H9 (cell line): ENCODE results near the gene ARAP2. TPM values are rescaled to one million over a fixed set of nuclear protein-coding genes. Genes with fewer than 3 reads are reported as not detected.

Source experiments
- DNase-seq: peaks from one replicate; pipeline ENCODE4 v3.0.0-alpha.2; 2017
- H2AFZ ChIP-seq: one replicate; pipeline ENCODE4 v1.6.1; 2013; ENCODE audit warnings: mild to moderate bottlenecking, low read length, control low read depth, moderate library complexity
- H2AK5ac ChIP-seq: 2 replicates; pipeline ENCODE4 v1.6.1; 2013; ENCODE audit warnings: low read length, control low read depth, mixed read lengths; ENCODE audit not compliant: insufficient read length
- H2BK120ac ChIP-seq: one replicate; pipeline ENCODE4 v1.6.1; 2013; ENCODE audit warnings: low read depth, mild to moderate bottlenecking, low read length, control low read depth, inconsistent platforms; ENCODE audit not compliant: poor library complexity, severe bottlenecking
- H2BK12ac ChIP-seq: 2 replicates; pipeline ENCODE4 v1.6.1; 2013; ENCODE audit warnings: low read length, control low read depth, mixed read lengths, low read depth; ENCODE audit not compliant: insufficient read length
- H2BK15ac ChIP-seq: 2 replicates; pipeline ENCODE4 v1.6.1; 2013; ENCODE audit warnings: low read depth, low read length, control low read depth
- H2BK20ac ChIP-seq: one replicate; pipeline ENCODE4 v1.6.1; 2013; ENCODE audit warnings: low read depth, mild to moderate bottlenecking, low read length, control low read depth, inconsistent platforms; ENCODE audit not compliant: poor library complexity, severe bottlenecking
- H2BK5ac ChIP-seq: 2 replicates; pipeline ENCODE4 v1.6.1; 2013; ENCODE audit warnings: low read length, control low read depth, mixed read lengths; ENCODE audit not compliant: insufficient read length
- H3K14ac ChIP-seq: 2 replicates; pipeline ENCODE4 v1.6.1; 2013; ENCODE audit warnings: low read length, control low read depth; ENCODE audit not compliant: insufficient read depth
- H3K18ac ChIP-seq: 2 replicates; pipeline ENCODE4 v1.6.1; 2013; ENCODE audit warnings: low read depth, mild to moderate bottlenecking, mixed read lengths, low read length, control low read depth; ENCODE audit not compliant: insufficient read length
- H3K23ac ChIP-seq: 2 replicates; pipeline ENCODE4 v1.6.1; 2013; ENCODE audit warnings: low read length, control low read depth, mixed read lengths, low read depth; ENCODE audit not compliant: insufficient read length
- H3K23me2 ChIP-seq: 2 replicates; pipeline ENCODE4 v1.6.1; 2013; ENCODE audit warnings: low read depth, mild to moderate bottlenecking, mixed read lengths, low read length, control low read depth; ENCODE audit not compliant: insufficient read length, poor library complexity, severe bottlenecking
- H3K27ac ChIP-seq: 2 replicates; pipeline ENCODE4 v1.5.1; 2013; ENCODE audit warnings: low read length, control low read depth, mixed read lengths, low read depth; ENCODE audit not compliant: insufficient read length
- H3K27me3 ChIP-seq: 2 replicates; pipeline ENCODE4 v1.6.1; 2013; ENCODE audit warnings: low read length, control low read depth, inconsistent platforms; ENCODE audit not compliant: insufficient read depth
- H3K4ac ChIP-seq: 2 replicates; pipeline ENCODE4 v1.6.1; 2013; ENCODE audit warnings: low read depth, mild to moderate bottlenecking, control low read depth, inconsistent platforms, low read length, moderate library complexity
- H3K4me1 ChIP-seq: 2 replicates; pipeline ENCODE4 v1.6.1; 2013; ENCODE audit warnings: low read length, control low read depth, inconsistent platforms; ENCODE audit not compliant: insufficient read depth
- H3K4me2 ChIP-seq: 2 replicates; pipeline ENCODE4 v1.6.1; 2013; ENCODE audit warnings: low read length, control low read depth, mixed read lengths; ENCODE audit not compliant: insufficient read length, insufficient read depth
- H3K56ac ChIP-seq: 2 replicates; pipeline ENCODE4 v1.6.1; 2013; ENCODE audit warnings: low read depth, mild to moderate bottlenecking, mixed read lengths, low read length, control low read depth; ENCODE audit not compliant: insufficient read length
- H3K79me1 ChIP-seq: 2 replicates; pipeline ENCODE4 v1.6.1; 2013; ENCODE audit warnings: low read depth, mild to moderate bottlenecking, moderate library complexity, low read length, control low read depth, inconsistent platforms; ENCODE audit not compliant: insufficient read depth, poor library complexity, severe bottlenecking
- H3K79me2 ChIP-seq: 2 replicates; pipeline ENCODE4 v1.6.1; 2013; ENCODE audit warnings: low read length, control low read depth, inconsistent platforms; ENCODE audit not compliant: insufficient read depth
- H3K9ac ChIP-seq: 2 replicates; pipeline ENCODE4 v1.6.1; 2013; ENCODE audit warnings: low read length, control low read depth, mixed read lengths; ENCODE audit not compliant: insufficient read length; ENCODE audit errors: extremely low read depth
- H3K9me3 ChIP-seq: one replicate; pipeline ENCODE4 v1.6.1; 2013; ENCODE audit warnings: low read depth, low read length, inconsistent platforms; ENCODE audit not compliant: control insufficient read depth
- H3T11ph ChIP-seq: one replicate; pipeline ENCODE4 v1.6.1; 2013; ENCODE audit warnings: mild to moderate bottlenecking, low read length, control low read depth, inconsistent platforms
- H4K20me1 ChIP-seq: one replicate; pipeline ENCODE4 v1.6.1; 2013; ENCODE audit not compliant: control insufficient read depth, insufficient read length, insufficient read depth
- H4K5ac ChIP-seq: 2 replicates; pipeline ENCODE4 v1.6.1; 2013; ENCODE audit warnings: low read depth, mild to moderate bottlenecking, mixed read lengths, low read length, control low read depth; ENCODE audit not compliant: insufficient read length
- H4K8ac ChIP-seq: replicated peaks from 2 replicates; pipeline ENCODE4 v1.6.1; 2013; ENCODE audit warnings: low read length, control low read depth, mixed read lengths, low read depth; ENCODE audit not compliant: insufficient read length
- H4K91ac ChIP-seq: 2 replicates; pipeline ENCODE4 v1.6.1; 2013; ENCODE audit warnings: low read depth, mild to moderate bottlenecking, moderate library complexity, mixed read lengths, low read length, control low read depth; ENCODE audit not compliant: insufficient read length
- H3K27ac Mint-ChIP-seq, 3 experiments: 2 replicates in 2 of 3; 3 replicates in 1 of 3; pipeline ENCODE4 v1.8.0; 2020 to 2021; ENCODE audit warnings: mixed read lengths in 3 of 3, mild to moderate bottlenecking in 1 of 3, moderate library complexity in 1 of 3
- H3K27me3 Mint-ChIP-seq: 2 replicates; pipeline ENCODE4 v1.8.0; 2021; ENCODE audit warnings: low read depth, mild to moderate bottlenecking, moderate library complexity, mixed read lengths
- H3K36me3 Mint-ChIP-seq, 3 experiments: 2 replicates in 2 of 3; 3 replicates in 1 of 3; pipeline ENCODE4 v1.8.0; 2020 to 2021; ENCODE audit warnings: low read depth in 3 of 3, mixed read lengths in 3 of 3; ENCODE audit not compliant: insufficient read depth in 1 of 3
- H3K4me1 Mint-ChIP-seq, 2 experiments: 2 replicates each; pipeline ENCODE4 v1.8.0; 2020; ENCODE audit warnings: mixed read lengths in 2 of 2
- H3K4me3 Mint-ChIP-seq, 2 experiments: 2 replicates in 1 of 2; 3 replicates in 1 of 2; pipeline ENCODE4 v1.8.0; 2020 to 2021; ENCODE audit warnings: mild to moderate bottlenecking in 2 of 2, mixed read lengths in 2 of 2, moderate library complexity in 1 of 2
- H3K9me3 Mint-ChIP-seq, 2 experiments: 2 replicates in 1 of 2; 3 replicates in 1 of 2; pipeline ENCODE4 v1.8.0; 2020; ENCODE audit warnings: mild to moderate bottlenecking in 2 of 2, mixed read lengths in 2 of 2, moderate library complexity in 1 of 2
- CTCF ChIP-seq: fragments of 200-600 bp; sonication (generic); conservative IDR thresholded peaks from 3 replicates; pipeline ENCODE4 v1.8.0; 2021; ENCODE audit warnings: antibody characterized with exemption, mild to moderate bottlenecking
- WGBS: extraction: QIAGEN DNeasy Blood & Tissue Kit; methylation state at CpG from one replicate; pipeline ENCODE4 v1.1.7; 2013; ENCODE audit warnings: missing lambda C conversion rate, low lambda C conversion rate, mixed read lengths; ENCODE audit not compliant: insufficient read length; ENCODE audit errors: extremely low coverage; 5-methylcytosine and 5-hydroxymethylcytosine counted together
- total RNA-seq: library from RNA; stranded (reverse); gene quantifications from 2 replicates; pipeline ENCODE4 v1.2.1, GENCODE V29; 2021

ARAP2 gene
- total RNA-seq, 1 experiment from 2014 or later, result 6.3 TPM

GRCh38 chr4:36115312-36115711, 129.0 kb downstream of the ARAP2 start:
- Histone ChIP-seq H4K20me1 (no peaks in the 10 kb centered on the region), H2AFZ (no peak overlapping the region), H2BK12ac (no peak overlapping the region), H4K8ac (no peak overlapping the region), H3K4ac (no peak overlapping the region), H3T11ph (no peak overlapping the region), H4K91ac (no peak overlapping the region), H3K23me2 (no peaks in the 10 kb centered on the region), H2BK15ac (no peak overlapping the region), H3K27me3 (no peaks in the 10 kb centered on the region), H3K14ac (no peak overlapping the region), H3K4me2 (no peak overlapping the region), H3K9ac (no peak overlapping the region), H2BK120ac (no peak overlapping the region), H2AK5ac (no peak overlapping the region), H3K23ac (no peak overlapping the region), H3K4me1 (no peaks in the 10 kb centered on the region), H4K5ac (no peak overlapping the region), H2BK20ac (no peak overlapping the region), H3K79me2 (no peaks in the 10 kb centered on the region), H3K79me1 (no peaks in the 10 kb centered on the region), H3K27ac (no peak overlapping the region), H3K9me3 (no peaks in the 10 kb centered on the region), H3K56ac (no peak overlapping the region), H2BK5ac (no peak overlapping the region), H3K18ac (no peak overlapping the region)
- WGBS, result no CpG with 5 or more reads among the region's 3 CpGs
- H3K27me3 Mint-ChIP-seq, result no peaks in the 10 kb centered on the region
- H3K9me3 Mint-ChIP-seq, result no peaks in the 10 kb centered on the region
- DNase-seq, result no peak
- H3K4me3 Mint-ChIP-seq, result no peak overlapping the region
- no peak for TF ChIP-seq CTCF
- H3K27ac Mint-ChIP-seq, result no peak overlapping the region
- H3K36me3 Mint-ChIP-seq, result no peaks in the 10 kb centered on the region
- H3K4me1 Mint-ChIP-seq, result peaks cover 4 to 11% of the 10 kb centered on the region in 2 experiments; a peak in 3 of 4 replicates
